Fibroblast of lung (primary cell): Measurements from ENCODE around the gene BTRC.

Source experiments
- CTCF ChIP-seq, 2 donors: IDR thresholded peaks in 1 of 2; conservative IDR thresholded peaks in 1 of 2; 1 replicate in 1 of 2; 2 replicates in 1 of 2; pipeline ENCODE4 v1.5.1; 2011 to 2012; ENCODE audit warnings: low read length in 2 of 2, control low read depth in 1 of 2, inconsistent platforms in 1 of 2, low read depth in 1 of 2, mild to moderate bottlenecking in 1 of 2
- EZH2 ChIP-seq: IDR thresholded peaks from 2 replicates; pipeline ENCODE4 v1.5.1; 2012; ENCODE audit warnings: low read length, control low read depth, mild to moderate bottlenecking; ENCODE audit errors: missing control alignments

GRCh38 chr10:101444058-101444898 is 90.3 kb downstream of the BTRC start:
- TF ChIP-seq CTCF (conservative IDR thresholded peaks at IDR 0.05 in 1 of 2, IDR thresholded peaks at IDR 0.05 in 1 of 2; ENCODE audit: low read depth in 1 of 2, low read length in 2 of 2) (peak; percentile 14 to 40), EZH2 (no peak)
